GM23338 (cell line): Measurements from ENCODE around the gene MAFF. TPM values are rescaled to one million over a fixed set of nuclear protein-coding genes. Genes with fewer than 3 reads are reported as not detected.

ENCODE experiments used
- ATAC-seq: fragments of 200-7000 bp; cut with Tn5 transposase; 3 replicates; pipeline ENCODE4 v1.9.1; 2020
- DNase-seq: peaks from one replicate; pipeline ENCODE4 v3.0.0-alpha.2; 2015; ENCODE audit warnings: low spot score
- H2AFZ ChIP-seq: fragments of 200-600 bp; sonication (generic); 2 replicates; pipeline ENCODE4 v1.8.0; 2016; ENCODE audit warnings: antibody characterized with exemption, mild to moderate bottlenecking, moderate library complexity
- H3F3A ChIP-seq: fragments of 200-600 bp; sonication (generic); replicated peaks from 2 replicates; pipeline ENCODE4 v1.8.0; 2017; ENCODE audit warnings: antibody characterized with exemption, mixed run types, low read depth
- H3K27ac ChIP-seq: fragments of 200-600 bp; sonication (generic); 2 replicates; pipeline ENCODE4 v1.6.1; 2016; ENCODE audit warnings: low read depth
- H3K27me3 ChIP-seq: fragments of 200-600 bp; sonication (generic); 2 replicates; pipeline ENCODE4 v1.8.0; 2016; ENCODE audit warnings: mild to moderate bottlenecking, mixed run types, moderate library complexity; ENCODE audit not compliant: insufficient read depth
- H3K36me3 ChIP-seq: fragments of 200-600 bp; sonication (generic); 2 replicates; pipeline ENCODE4 v1.8.0; 2016; ENCODE audit warnings: mild to moderate bottlenecking; ENCODE audit not compliant: insufficient read depth
- H3K4me1 ChIP-seq: fragments of 200-600 bp; sonication (generic); 2 replicates; pipeline ENCODE4 v1.8.0; 2016; ENCODE audit warnings: mild to moderate bottlenecking, moderate library complexity; ENCODE audit not compliant: insufficient read depth
- H3K4me2 ChIP-seq: fragments of 200-600 bp; sonication (generic); 2 replicates; pipeline ENCODE4 v1.7.1; 2017; ENCODE audit warnings: mixed run types
- H3K4me3 ChIP-seq: fragments of 200-600 bp; sonication (generic); 2 replicates; pipeline ENCODE4 v1.6.1; 2016; ENCODE audit warnings: mixed run types
- H3K79me2 ChIP-seq: fragments of 200-600 bp; sonication (generic); replicated peaks from 2 replicates; pipeline ENCODE4 v1.8.0; 2017; ENCODE audit warnings: mild to moderate bottlenecking; ENCODE audit not compliant: insufficient read depth
- H3K9me2 ChIP-seq: fragments of 200-600 bp; sonication (generic); 2 replicates; pipeline ENCODE4 v1.8.0; 2017; ENCODE audit not compliant: insufficient read depth
- H4K20me1 ChIP-seq: fragments of 200-600 bp; sonication (generic); replicated peaks from 2 replicates; pipeline ENCODE4 v1.8.0; 2017; ENCODE audit warnings: mild to moderate bottlenecking; ENCODE audit not compliant: insufficient read depth
- H3K27ac Mint-ChIP-seq: 2 replicates; pipeline ENCODE4 v1.8.0; 2020; ENCODE audit warnings: inconsistent platforms, mild to moderate bottlenecking, moderate library complexity, mixed read lengths
- H3K27me3 Mint-ChIP-seq: 3 replicates; pipeline ENCODE4 v1.8.0; 2022; ENCODE audit warnings: low read depth, mild to moderate bottlenecking, moderate library complexity, mixed read lengths, inconsistent platforms; ENCODE audit not compliant: insufficient read depth, poor library complexity
- H3K36me3 Mint-ChIP-seq: 3 replicates; pipeline ENCODE4 v1.8.0; 2021; ENCODE audit warnings: low read depth, mild to moderate bottlenecking, inconsistent platforms, moderate library complexity, mixed read lengths
- H3K4me1 Mint-ChIP-seq: 3 replicates; pipeline ENCODE4 v1.8.0; 2020; ENCODE audit warnings: mild to moderate bottlenecking, inconsistent platforms, mixed read lengths
- H3K4me3 Mint-ChIP-seq: 3 replicates; pipeline ENCODE4 v1.8.0; 2021; ENCODE audit warnings: moderate library complexity, mild to moderate bottlenecking, inconsistent platforms, mixed read lengths
- H3K9me3 Mint-ChIP-seq: 3 replicates; pipeline ENCODE4 v1.8.0; 2020; ENCODE audit warnings: moderate library complexity, mild to moderate bottlenecking, inconsistent platforms, mixed read lengths
- CREB1 ChIP-seq: fragments of 250-450 bp; sonication (Bioruptor Pico); IDR thresholded peaks from 2 replicates; pipeline ENCODE4 v1.5.0; 2020; ENCODE audit warnings: low read depth, mild to moderate bottlenecking, moderate library complexity
- CTCF ChIP-seq, 2 experiments: fragments of 200-600 bp in 1 of 2; sonication (generic) in 1 of 2; conservative IDR thresholded peaks; 2 replicates each; pipeline versions ENCODE4 v1.5.1 to v1.6.1; 2016 to 2017; ENCODE audit warnings: antibody characterized with exemption in 2 of 2, low read depth in 2 of 2, mild to moderate bottlenecking in 2 of 2, moderate library complexity in 1 of 2
- ETS1 ChIP-seq: IDR thresholded peaks from 2 replicates; pipeline ENCODE4 v1.6.1; 2016; ENCODE audit warnings: antibody characterized with exemption
- EZH2 ChIP-seq: fragments of 200-600 bp; sonication (generic); IDR thresholded peaks from one replicate; pipeline ENCODE4 v1.8.0; 2017; ENCODE audit warnings: antibody characterized with exemption, mild to moderate bottlenecking, low read depth; ENCODE audit not compliant: unreplicated experiment
- EZH2phosphoT487 ChIP-seq: fragments of 200-600 bp; sonication (generic); IDR thresholded peaks from one replicate; pipeline ENCODE4 v1.8.1; 2018; ENCODE audit warnings: antibody characterized with exemption; ENCODE audit not compliant: unreplicated experiment
- JUNB ChIP-seq: IDR thresholded peaks from one replicate; pipeline ENCODE4 v1.6.1; 2016; ENCODE audit warnings: antibody characterized with exemption; ENCODE audit not compliant: unreplicated experiment
- NANOG ChIP-seq: IDR thresholded peaks from 2 replicates; pipeline ENCODE4 v1.6.1; 2016; ENCODE audit warnings: antibody characterized with exemption, borderline replicate concordance
- POLR2AphosphoS5 ChIP-seq: IDR thresholded peaks from 2 replicates; pipeline ENCODE4 v1.6.1; 2016; ENCODE audit warnings: antibody characterized with exemption, low read depth
- STAT1 ChIP-seq: IDR thresholded peaks from one replicate; pipeline ENCODE4 v1.6.1; 2016; ENCODE audit warnings: antibody characterized with exemption; ENCODE audit not compliant: unreplicated experiment
- ZNF114 ChIP-seq: fragments of 250-450 bp; sonication (Bioruptor Pico); IDR thresholded peaks from 2 replicates; pipeline ENCODE4 v1.5.0; 2020; ENCODE audit warnings: mild to moderate bottlenecking, moderate library complexity
- ZNF331 ChIP-seq: fragments of 250-450 bp; sonication (Bioruptor Pico); IDR thresholded peaks from 2 replicates; pipeline ENCODE4 v1.5.0; 2020; ENCODE audit warnings: low read depth, mild to moderate bottlenecking, moderate library complexity
- polyA plus RNA-seq: library from polyadenylated mRNA; unstranded; fragments of >200 nt; fragmentation: Nextera tagmentation; extraction: Ambion mirVana; gene quantifications from 2 replicates; pipeline ENCODE4 v1.2.1, GENCODE V29; 2016
- total RNA-seq: library from RNA; depleted of rRNA; stranded (reverse); fragments of >200 nt; shearing (Covaris generic); gene quantifications from 2 replicates; pipeline ENCODE4 v1.2.3, GENCODE V29; 2014
- TF ChIP-seq, protein P1 (sequence below): fragments of 250-450 bp; sonication (Bioruptor Pico); IDR thresholded peaks from 2 replicates; pipeline ENCODE4 v1.5.0; 2020; ENCODE audit warnings: mild to moderate bottlenecking, moderate library complexity
- TF ChIP-seq, protein P2 (sequence below): IDR thresholded peaks from one replicate; pipeline ENCODE4 v1.6.1; 2018; ENCODE audit warnings: antibody characterized with exemption; ENCODE audit not compliant: unreplicated experiment

Gene MAFF
- total and polyA plus RNA-seq, 2 experiments from 2014 or later: 2.2 to 8.9 TPM

- Mint-ChIP-seq H3K27me3 (peaks cover 14% of the 10 kb centered on the region), H3K4me1 (peaks cover 13% of the 10 kb centered on the region), H3K36me3 (no peaks in the 10 kb centered on the region; the same call in 2 of the 3 replicates), H3K4me3 (no peak overlapping the region; the same call in 2 of the 3 replicates), H3K9me3 (no peaks in the 10 kb centered on the region; the same call in 2 of the 3 replicates), H3K27ac (no peak overlapping the region)
- no peaks in the 10 kb centered on the region for H3K9me2 ChIP-seq
- ATAC-seq (no peak), DNase-seq (no peak)
- 0 out of 2 replicates have a peak, but pooled peaks cover 12% of the 10 kb centered on the region for H3F3A ChIP-seq
- H2AFZ ChIP-seq: no peak overlapping the region
- H3K79me2 ChIP-seq: 0 out of 2 replicates have a peak, but pooled peaks cover 5% of the 10 kb centered on the region
- TF ChIP-seq, protein P1, sequence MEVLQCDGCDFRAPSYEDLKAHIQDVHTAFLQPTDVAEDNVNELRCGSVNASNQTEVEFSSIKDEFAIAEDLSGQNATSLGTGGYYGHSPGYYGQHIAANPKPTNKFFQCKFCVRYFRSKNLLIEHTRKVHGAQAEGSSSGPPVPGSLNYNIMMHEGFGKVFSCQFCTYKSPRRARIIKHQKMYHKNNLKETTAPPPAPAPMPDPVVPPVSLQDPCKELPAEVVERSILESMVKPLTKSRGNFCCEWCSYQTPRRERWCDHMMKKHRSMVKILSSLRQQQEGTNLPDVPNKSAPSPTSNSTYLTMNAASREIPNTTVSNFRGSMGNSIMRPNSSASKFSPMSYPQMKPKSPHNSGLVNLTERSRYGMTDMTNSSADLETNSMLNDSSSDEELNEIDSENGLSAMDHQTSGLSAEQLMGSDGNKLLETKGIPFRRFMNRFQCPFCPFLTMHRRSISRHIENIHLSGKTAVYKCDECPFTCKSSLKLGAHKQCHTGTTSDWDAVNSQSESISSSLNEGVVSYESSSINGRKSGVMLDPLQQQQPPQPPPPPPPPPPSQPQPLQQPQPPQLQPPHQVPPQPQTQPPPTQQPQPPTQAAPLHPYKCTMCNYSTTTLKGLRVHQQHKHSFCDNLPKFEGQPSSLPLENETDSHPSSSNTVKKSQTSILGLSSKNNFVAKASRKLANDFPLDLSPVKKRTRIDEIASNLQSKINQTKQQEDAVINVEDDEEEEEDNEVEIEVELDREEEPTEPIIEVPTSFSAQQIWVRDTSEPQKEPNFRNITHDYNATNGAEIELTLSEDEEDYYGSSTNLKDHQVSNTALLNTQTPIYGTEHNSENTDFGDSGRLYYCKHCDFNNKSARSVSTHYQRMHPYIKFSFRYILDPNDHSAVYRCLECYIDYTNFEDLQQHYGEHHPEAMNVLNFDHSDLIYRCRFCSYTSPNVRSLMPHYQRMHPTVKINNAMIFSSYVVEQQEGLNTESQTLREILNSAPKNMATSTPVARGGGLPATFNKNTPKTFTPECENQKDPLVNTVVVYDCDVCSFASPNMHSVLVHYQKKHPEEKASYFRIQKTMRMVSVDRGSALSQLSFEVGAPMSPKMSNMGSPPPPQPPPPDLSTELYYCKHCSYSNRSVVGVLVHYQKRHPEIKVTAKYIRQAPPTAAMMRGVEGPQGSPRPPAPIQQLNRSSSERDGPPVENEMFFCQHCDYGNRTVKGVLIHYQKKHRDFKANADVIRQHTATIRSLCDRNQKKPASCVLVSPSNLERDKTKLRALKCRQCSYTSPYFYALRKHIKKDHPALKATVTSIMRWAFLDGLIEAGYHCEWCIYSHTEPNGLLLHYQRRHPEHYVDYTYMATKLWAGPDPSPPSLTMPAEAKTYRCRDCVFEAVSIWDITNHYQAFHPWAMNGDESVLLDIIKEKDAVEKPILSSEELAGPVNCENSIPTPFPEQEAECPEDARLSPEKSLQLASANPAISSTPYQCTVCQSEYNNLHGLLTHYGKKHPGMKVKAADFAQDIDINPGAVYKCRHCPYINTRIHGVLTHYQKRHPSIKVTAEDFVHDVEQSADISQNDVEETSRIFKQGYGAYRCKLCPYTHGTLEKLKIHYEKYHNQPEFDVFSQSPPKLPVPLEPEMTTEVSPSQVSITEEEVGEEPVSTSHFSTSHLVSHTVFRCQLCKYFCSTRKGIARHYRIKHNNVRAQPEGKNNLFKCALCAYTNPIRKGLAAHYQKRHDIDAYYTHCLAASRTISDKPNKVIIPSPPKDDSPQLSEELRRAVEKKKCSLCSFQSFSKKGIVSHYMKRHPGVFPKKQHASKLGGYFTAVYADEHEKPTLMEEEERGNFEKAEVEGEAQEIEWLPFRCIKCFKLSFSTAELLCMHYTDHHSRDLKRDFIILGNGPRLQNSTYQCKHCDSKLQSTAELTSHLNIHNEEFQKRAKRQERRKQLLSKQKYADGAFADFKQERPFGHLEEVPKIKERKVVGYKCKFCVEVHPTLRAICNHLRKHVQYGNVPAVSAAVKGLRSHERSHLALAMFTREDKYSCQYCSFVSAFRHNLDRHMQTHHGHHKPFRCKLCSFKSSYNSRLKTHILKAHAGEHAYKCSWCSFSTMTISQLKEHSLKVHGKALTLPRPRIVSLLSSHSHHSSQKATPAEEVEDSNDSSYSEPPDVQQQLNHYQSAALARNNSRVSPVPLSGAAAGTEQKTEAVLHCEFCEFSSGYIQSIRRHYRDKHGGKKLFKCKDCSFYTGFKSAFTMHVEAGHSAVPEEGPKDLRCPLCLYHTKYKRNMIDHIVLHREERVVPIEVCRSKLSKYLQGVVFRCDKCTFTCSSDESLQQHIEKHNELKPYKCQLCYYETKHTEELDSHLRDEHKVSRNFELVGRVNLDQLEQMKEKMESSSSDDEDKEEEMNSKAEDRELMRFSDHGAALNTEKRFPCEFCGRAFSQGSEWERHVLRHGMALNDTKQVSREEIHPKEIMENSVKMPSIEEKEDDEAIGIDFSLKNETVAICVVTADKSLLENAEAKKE (CRISPR knock-in tag): no peak
- TF ChIP-seq STAT1 (no peak), POLR2AphosphoS5 (no peak), CREB1 (CRISPR knock-in tag) (no peak), EZH2 (no peak), CTCF (conservative IDR thresholded peaks at IDR 0.05; ENCODE audit: low read depth in 2 of 2) (no peak), ZNF114 (no peak), JUNB (no peak), ZNF331 (CRISPR knock-in tag) (no peak), ETS1 (no peak), EZH2phosphoT487 (no peak), NANOG (no peak)
- TF ChIP-seq, protein P2, sequence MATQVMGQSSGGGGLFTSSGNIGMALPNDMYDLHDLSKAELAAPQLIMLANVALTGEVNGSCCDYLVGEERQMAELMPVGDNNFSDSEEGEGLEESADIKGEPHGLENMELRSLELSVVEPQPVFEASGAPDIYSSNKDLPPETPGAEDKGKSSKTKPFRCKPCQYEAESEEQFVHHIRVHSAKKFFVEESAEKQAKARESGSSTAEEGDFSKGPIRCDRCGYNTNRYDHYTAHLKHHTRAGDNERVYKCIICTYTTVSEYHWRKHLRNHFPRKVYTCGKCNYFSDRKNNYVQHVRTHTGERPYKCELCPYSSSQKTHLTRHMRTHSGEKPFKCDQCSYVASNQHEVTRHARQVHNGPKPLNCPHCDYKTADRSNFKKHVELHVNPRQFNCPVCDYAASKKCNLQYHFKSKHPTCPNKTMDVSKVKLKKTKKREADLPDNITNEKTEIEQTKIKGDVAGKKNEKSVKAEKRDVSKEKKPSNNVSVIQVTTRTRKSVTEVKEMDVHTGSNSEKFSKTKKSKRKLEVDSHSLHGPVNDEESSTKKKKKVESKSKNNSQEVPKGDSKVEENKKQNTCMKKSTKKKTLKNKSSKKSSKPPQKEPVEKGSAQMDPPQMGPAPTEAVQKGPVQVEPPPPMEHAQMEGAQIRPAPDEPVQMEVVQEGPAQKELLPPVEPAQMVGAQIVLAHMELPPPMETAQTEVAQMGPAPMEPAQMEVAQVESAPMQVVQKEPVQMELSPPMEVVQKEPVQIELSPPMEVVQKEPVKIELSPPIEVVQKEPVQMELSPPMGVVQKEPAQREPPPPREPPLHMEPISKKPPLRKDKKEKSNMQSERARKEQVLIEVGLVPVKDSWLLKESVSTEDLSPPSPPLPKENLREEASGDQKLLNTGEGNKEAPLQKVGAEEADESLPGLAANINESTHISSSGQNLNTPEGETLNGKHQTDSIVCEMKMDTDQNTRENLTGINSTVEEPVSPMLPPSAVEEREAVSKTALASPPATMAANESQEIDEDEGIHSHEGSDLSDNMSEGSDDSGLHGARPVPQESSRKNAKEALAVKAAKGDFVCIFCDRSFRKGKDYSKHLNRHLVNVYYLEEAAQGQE: no peak
- peaks cover 8% of the 10 kb centered on the region; the same call in 1 of the 2 replicates for H4K20me1 ChIP-seq
- H3K4me2 ChIP-seq: no peak overlapping the region
- no peak overlapping the region for H3K4me3 ChIP-seq
- H3K27ac ChIP-seq: no peak overlapping the region
- peaks cover 4% of the 10 kb centered on the region for H3K4me1 ChIP-seq
- H3K27me3 ChIP-seq: peaks cover 16% of the 10 kb centered on the region
- no peaks in the 10 kb centered on the region for H3K36me3 ChIP-seq
These were observed 3.0 kb downstream of the MAFF start for GRCh38 chr22:38204784-38205183.
